ENCODE measurements around the gene HSPB3. TPM values are rescaled to one million over a fixed set of nuclear protein-coding genes. Genes with fewer than 3 reads are reported as not detected.
"Not testable (repeated sequence)": the region's sequence is repeated elsewhere in the genome, so short reads cannot be mapped to it uniquely, and the experiment has no call there.

HSPB3 gene, protein sequence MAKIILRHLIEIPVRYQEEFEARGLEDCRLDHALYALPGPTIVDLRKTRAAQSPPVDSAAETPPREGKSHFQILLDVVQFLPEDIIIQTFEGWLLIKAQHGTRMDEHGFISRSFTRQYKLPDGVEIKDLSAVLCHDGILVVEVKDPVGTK
- total RNA-seq (not detected), polyA plus RNA-seq (not detected), total RNA-seq (not detected)

DNA sequence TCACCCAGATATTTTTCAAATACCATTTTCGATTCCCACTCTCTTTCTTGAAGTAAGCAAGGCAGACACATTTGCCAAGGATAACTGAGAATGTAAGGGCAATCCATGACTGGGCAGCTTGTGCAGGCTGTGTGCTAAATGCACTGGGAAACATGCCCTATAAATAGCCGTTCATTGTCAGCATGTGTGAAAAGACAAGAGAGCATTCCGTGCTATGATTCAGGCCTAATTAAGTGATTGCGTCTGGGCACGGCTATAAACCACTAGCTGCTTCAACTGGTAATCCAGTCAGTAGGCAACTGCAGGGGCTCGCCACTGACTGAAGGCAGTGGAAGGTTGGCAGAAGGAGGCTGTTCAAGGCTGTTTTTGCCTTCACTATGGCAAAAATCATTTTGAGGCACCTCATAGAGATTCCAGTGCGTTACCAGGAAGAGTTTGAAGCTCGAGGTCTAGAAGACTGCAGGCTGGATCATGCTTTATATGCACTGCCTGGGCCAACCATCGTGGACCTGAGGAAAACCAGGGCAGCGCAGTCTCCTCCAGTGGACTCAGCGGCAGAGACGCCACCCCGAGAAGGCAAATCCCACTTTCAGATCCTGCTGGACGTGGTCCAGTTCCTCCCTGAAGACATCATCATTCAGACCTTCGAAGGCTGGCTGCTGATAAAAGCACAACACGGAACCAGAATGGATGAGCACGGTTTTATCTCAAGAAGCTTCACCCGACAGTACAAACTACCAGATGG is at the start of gene HSPB3:
HSPB3 (plus strand) TSS at position 287 of the 745 bp plus-strand sequence; CDS start at position 378, 91 bp downstream.
- H3K4me1 ChIP-seq (ENCODE audit: control insufficient read depth in 2 of 2, insufficient read depth in 2 of 2, low read length in 2 of 2) = no peaks in the 10 kb centered on the region
- Mint-ChIP-seq H3K9me3 (peaks cover 0 to 12% (median 5%) of the 10 kb centered on the region in 11 donors), H3K27ac (no peak within 1 kb of the TSS), H3K4me1 (no peaks in the 10 kb centered on the region), H3K27me3 (peaks cover 3 to 30% (median 13%) of the 10 kb centered on the region in 5 donors), H3K36me3 (peaks cover 0 to 7% (median 2%) of the 10 kb centered on the region in 5 donors), H3K4me3 (no peak within 1 kb of the TSS)
- ChIA-PET CTCF (no interaction called here), POLR2A (interaction anchor here (0.7 to 1.6 kb wide), 2 partner anchors 9 to 17 kb away, joined by 3 to 4 read pairs; no protein-coding TSS in a partner anchor)
- no peak for DNase-seq
- no peaks in the 10 kb centered on the region for H3K36me3 ChIP-seq (ENCODE audit: control insufficient read depth in 2 of 3, insufficient read depth in 3 of 3, low read length in 3 of 3)
- no peaks in the 10 kb centered on the region for H3K27me3 ChIP-seq (ENCODE audit: control insufficient read depth in 2 of 2, insufficient read depth in 2 of 2, low read length in 2 of 2)
- no peaks in the 10 kb centered on the region for H3K9me3 ChIP-seq (ENCODE audit: control insufficient read depth in 2 of 3, low read length in 3 of 3)
- no peak within 1 kb of the TSS for H3K27ac ChIP-seq (ENCODE audit: low read depth, low read length)
- intact Hi-C loops (cut with micrococcal nuclease) = no loop called here
- no peak for ATAC-seq
- H3K4me3 ChIP-seq (ENCODE audit: low read length) = no peak within 1 kb of the TSS

DNA sequence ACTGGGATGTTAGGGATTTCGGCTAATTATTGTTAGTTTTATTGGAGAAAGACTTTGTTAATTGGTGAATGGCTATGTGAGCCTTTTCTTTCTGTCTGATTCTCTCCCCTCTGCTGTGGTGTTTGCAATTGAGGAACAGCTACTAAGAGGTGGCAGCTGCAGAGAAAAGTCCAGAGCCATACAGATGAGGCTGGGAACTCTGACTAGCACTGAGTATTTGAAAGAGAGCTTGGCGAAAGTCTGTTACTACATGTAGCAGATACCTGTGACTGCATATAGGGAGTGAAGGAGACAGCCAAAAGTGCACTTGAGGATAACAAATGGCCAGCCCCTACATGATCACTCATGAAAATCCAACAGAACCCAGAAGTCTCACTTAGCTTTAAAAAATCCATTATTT is 44.3 kb upstream of the HSPB3 start:
- ChIA-PET CTCF (interaction anchor here (0.9 to 2.1 kb wide), 2 partner anchors 9 to 11 kb away, joined by 3 to 9 read pairs; no protein-coding TSS in a partner anchor), POLR2A (interaction anchor here (0.7 kb wide), 1 partner anchor 1227 kb away, joined by 3 read pairs; no protein-coding TSS in a partner anchor)
- Histone ChIP-seq H3K9me3 (ENCODE audit: control insufficient read depth in 2 of 3, low read length in 3 of 3) (no peaks in the 10 kb centered on the region), H3K4me1 (ENCODE audit: control insufficient read depth in 2 of 2, insufficient read depth in 2 of 2, low read length in 2 of 2) (no peaks in the 10 kb centered on the region), H3K4me3 (ENCODE audit: low read length) (no peak overlapping the region), H3K27me3 (ENCODE audit: control insufficient read depth in 2 of 2, insufficient read depth in 2 of 2, low read length in 2 of 2) (no peaks in the 10 kb centered on the region), H3K27ac (ENCODE audit: low read depth, low read length) (no peak overlapping the region), H3K36me3 (ENCODE audit: control insufficient read depth in 2 of 3, insufficient read depth in 3 of 3, low read length in 3 of 3) (no peaks in the 10 kb centered on the region)
- H3K4me3 Mint-ChIP-seq = no peak overlapping the region
- peaks cover 0 to 1% (median 0%) of the 10 kb centered on the region in 7 donors for H3K4me1 Mint-ChIP-seq
- H3K36me3 Mint-ChIP-seq = no peaks in the 10 kb centered on the region
- intact Hi-C loops (cut with micrococcal nuclease) = no loop called here
- DNase-seq = no peak
- ATAC-seq = no peak
- no peak overlapping the region for H3K27ac Mint-ChIP-seq
- no peaks in the 10 kb centered on the region for H3K9me3 Mint-ChIP-seq
- peaks cover 0 to 26% (median 6%) of the 10 kb centered on the region in 5 donors for H3K27me3 Mint-ChIP-seq

DNA sequence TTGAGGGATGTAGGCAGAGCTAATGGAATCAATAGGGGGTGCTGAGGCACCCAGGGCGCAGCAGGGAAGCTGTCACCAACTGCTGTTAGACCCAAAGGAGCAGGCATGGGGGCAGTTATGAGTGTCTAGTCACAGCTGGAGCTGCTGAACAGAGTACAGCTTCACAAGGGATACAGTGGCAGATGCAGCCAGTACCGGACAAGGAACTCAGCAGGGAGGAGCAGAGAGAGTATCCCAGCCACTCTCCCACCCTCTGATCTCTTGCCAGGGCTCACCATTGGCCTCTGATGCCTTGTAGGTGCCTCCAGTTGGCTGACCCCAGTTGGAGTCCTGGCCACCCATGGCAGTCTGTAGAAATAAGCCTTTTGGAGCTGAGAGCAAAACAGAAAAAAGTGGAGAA is 42.6 kb upstream of the HSPB3 start:
- Mint-ChIP-seq H3K27ac (peak overlapping the region in 1 of 9 donors; percentile 66), H3K4me1 (peaks cover 0 to 1% (median 0%) of the 10 kb centered on the region in 7 donors), H3K36me3 (no peaks in the 10 kb centered on the region), H3K9me3 (no peaks in the 10 kb centered on the region), H3K27me3 (peaks cover 0 to 30% (median 6%) of the 10 kb centered on the region in 5 donors), H3K4me3 (no peak overlapping the region)
- POLR2A ChIA-PET = no interaction called here
- H3K27ac ChIP-seq (ENCODE audit: low read depth, low read length) = no peak overlapping the region
- CTCF ChIA-PET = interaction anchor here (0.7 to 1.5 kb wide), 4 partner anchors 9 to 585 kb away, joined by 3 to 6 read pairs (median 4); no protein-coding TSS in a partner anchor
- H3K4me1 ChIP-seq (ENCODE audit: control insufficient read depth in 2 of 2, insufficient read depth in 2 of 2, low read length in 2 of 2) = no peaks in the 10 kb centered on the region
- ATAC-seq (no peak), DNase-seq (no peak)
- no peaks in the 10 kb centered on the region for H3K36me3 ChIP-seq (ENCODE audit: control insufficient read depth in 2 of 3, insufficient read depth in 3 of 3, low read length in 3 of 3)
- no peak overlapping the region for H3K4me3 ChIP-seq (ENCODE audit: low read length)
- H3K9me3 ChIP-seq (ENCODE audit: control insufficient read depth in 2 of 3, low read length in 3 of 3) = no peaks in the 10 kb centered on the region
- intact Hi-C loops (cut with micrococcal nuclease) = no loop called here
- no peaks in the 10 kb centered on the region for H3K27me3 ChIP-seq (ENCODE audit: control insufficient read depth in 2 of 2, insufficient read depth in 2 of 2, low read length in 2 of 2)

DNA sequence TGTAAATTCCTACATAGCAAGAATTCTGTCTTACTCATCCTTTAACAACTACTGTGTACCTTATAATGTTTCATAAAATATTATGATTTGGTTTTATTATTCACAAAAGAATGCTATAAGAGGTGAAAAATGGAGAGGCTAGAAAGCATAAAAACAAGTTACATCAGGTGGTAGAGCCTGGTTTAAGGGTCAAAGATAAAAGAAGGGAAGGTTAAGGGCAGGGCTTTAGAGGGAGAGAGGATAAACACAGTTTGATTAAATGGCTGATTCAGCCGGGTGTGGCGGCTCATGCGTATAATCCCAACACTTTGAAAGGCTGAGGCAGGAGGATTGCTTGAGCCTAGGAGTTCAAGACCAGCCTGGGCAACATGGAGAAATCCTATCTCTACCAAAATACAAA is 40.4 kb upstream of the HSPB3 start:
- Histone ChIP-seq H3K9me3 (ENCODE audit: control insufficient read depth in 2 of 3, low read length in 3 of 3) (no peaks in the 10 kb centered on the region), H3K4me3 (ENCODE audit: low read length) (no peak overlapping the region), H3K36me3 (ENCODE audit: control insufficient read depth in 2 of 3, insufficient read depth in 3 of 3, low read length in 3 of 3) (no peaks in the 10 kb centered on the region), H3K27me3 (ENCODE audit: control insufficient read depth in 2 of 2, insufficient read depth in 2 of 2, low read length in 2 of 2) (no peaks in the 10 kb centered on the region), H3K4me1 (ENCODE audit: control insufficient read depth in 2 of 2, insufficient read depth in 2 of 2, low read length in 2 of 2) (no peaks in the 10 kb centered on the region), H3K27ac (ENCODE audit: low read depth, low read length) (no peak overlapping the region)
- no peak for DNase-seq
- Mint-ChIP-seq H3K9me3 (no peaks in the 10 kb centered on the region), H3K36me3 (no peaks in the 10 kb centered on the region), H3K27me3 (peaks cover 4 to 33% (median 12%) of the 10 kb centered on the region in 5 donors), H3K4me3 (no peak overlapping the region), H3K4me1 (peaks cover 0 to 1% (median 0%) of the 10 kb centered on the region in 7 donors), H3K27ac (no peak overlapping the region)
- ChIA-PET CTCF (no interaction called here), POLR2A (no interaction called here)
- intact Hi-C loops (cut with micrococcal nuclease) = loop anchor here (5.0 kb wide), 2 partner anchors 103 to 1468 kb away; partner anchors contain the start of gene ARL15 (in 1 of the 2)
- ATAC-seq = no peak

DNA sequence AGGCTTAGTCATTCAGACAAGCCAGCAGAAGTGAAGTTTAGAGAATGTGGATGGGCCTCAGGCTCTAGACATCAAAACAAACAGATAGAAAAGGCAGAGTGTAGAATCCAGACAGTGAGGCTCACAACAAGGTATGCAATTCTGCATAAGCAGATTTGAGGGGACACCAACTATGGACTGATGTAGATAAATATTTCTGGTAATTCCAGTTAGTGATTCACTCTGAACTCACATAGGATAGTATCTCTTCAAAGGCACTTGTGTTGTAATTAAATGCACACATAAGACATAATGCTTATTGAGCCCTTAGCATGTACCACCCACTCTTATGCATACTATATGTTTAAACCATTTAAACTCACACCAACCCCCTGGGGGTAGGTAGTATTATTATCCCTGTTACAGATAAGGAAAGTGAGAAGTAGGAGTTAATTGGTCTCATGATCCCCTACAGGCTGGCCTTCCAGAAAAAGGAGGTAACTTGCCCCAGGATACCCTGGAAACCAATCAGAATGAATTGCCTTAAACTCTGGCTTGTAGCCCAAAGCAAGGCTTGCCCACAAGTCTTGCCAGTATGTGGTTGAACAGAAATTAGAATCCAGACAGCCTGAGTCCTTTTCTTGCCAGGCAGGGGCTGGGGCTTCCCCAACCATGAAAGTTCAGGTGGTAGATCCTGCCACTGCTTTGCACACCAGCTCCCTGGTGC is 39.5 kb upstream of the HSPB3 start:
- Histone ChIP-seq H3K27ac (ENCODE audit: low read depth, low read length) (no peak overlapping the region), H3K36me3 (ENCODE audit: control insufficient read depth in 2 of 3, insufficient read depth in 3 of 3, low read length in 3 of 3) (no peaks in the 10 kb centered on the region), H3K27me3 (ENCODE audit: control insufficient read depth in 2 of 2, insufficient read depth in 2 of 2, low read length in 2 of 2) (no peaks in the 10 kb centered on the region), H3K9me3 (ENCODE audit: control insufficient read depth in 2 of 3, low read length in 3 of 3) (no peaks in the 10 kb centered on the region), H3K4me3 (ENCODE audit: low read length) (no peak overlapping the region), H3K4me1 (ENCODE audit: control insufficient read depth in 2 of 2, insufficient read depth in 2 of 2, low read length in 2 of 2) (no peaks in the 10 kb centered on the region)
- CTCF ChIA-PET = no interaction called here
- Mint-ChIP-seq H3K9me3 (no peaks in the 10 kb centered on the region), H3K36me3 (no peaks in the 10 kb centered on the region), H3K4me1 (peaks cover 0 to 1% (median 0%) of the 10 kb centered on the region in 7 donors), H3K27me3 (peaks cover 4 to 32% (median 10%) of the 10 kb centered on the region in 5 donors), H3K27ac (no peak overlapping the region), H3K4me3 (no peak overlapping the region)
- POLR2A ChIA-PET = no interaction called here
- no peak for DNase-seq
- no peak for ATAC-seq
- intact Hi-C loops (cut with micrococcal nuclease) = loop anchor here (2.0 to 5.0 kb wide), 3 partner anchors 104 to 1469 kb away; partner anchors contain the start of gene ARL15 (in 1 of the 2)

DNA sequence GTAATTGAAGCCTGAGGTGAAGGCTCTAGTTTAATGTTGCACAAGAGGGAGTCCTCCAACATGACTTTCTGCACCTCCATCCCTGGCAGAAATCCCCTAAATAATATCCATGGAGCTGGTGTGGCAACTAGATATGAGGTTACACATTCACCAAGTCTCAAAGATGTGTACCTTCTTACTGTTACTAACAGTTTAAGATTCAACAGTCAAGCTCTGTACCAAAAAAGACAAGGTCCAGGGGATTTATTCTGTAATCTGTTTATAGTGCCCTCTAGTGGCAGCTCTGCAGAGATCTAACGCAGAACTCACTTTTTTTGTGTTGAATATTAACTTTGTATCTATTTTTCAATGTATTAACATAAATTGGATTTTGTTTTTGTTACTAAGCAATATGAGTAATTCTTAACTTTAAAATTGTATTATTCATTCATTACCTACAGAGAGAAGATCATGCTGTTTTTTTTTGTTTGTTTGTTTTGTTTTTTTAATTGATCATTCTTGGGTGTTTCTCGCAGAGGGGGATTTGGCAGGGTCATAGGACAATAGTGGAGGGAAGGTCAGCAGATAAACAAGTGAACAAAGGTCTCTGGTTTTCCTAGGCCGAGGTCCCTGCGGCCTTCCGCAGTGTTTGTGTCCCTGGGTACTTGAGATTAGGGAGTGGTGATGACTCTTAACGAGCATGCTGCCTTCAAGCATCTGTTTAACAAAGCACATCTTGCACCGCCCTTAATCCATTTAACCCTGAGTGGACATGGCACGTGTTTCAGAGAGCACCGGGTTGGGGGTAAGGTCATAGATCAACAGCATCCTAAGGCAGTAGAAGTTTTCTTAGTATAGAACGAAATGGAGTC is 35.7 kb upstream of the HSPB3 start:
- ATAC-seq (peak; percentile 68), DNase-seq (peak in 7 of 9 donors; percentile 10 to 57 (median 49))
- CTCF ChIA-PET = interaction anchor here (0.6 to 1.9 kb wide), 15 partner anchors 9 to 813 kb away, joined by 3 to 23 read pairs (median 3); no protein-coding TSS in a partner anchor
- not testable (repeated sequence) for H3K9me3 Mint-ChIP-seq; H3K4me3 Mint-ChIP-seq; H3K27ac Mint-ChIP-seq; H3K4me3 ChIP-seq (ENCODE audit: low read length); H3K27me3 ChIP-seq (ENCODE audit: control insufficient read depth in 2 of 2, insufficient read depth in 2 of 2, low read length in 2 of 2); H3K9me3 ChIP-seq (ENCODE audit: control insufficient read depth in 2 of 3, low read length in 3 of 3); H3K36me3 ChIP-seq (ENCODE audit: control insufficient read depth in 2 of 3, insufficient read depth in 3 of 3, low read length in 3 of 3); H3K27ac ChIP-seq (ENCODE audit: low read depth, low read length); H3K4me1 Mint-ChIP-seq; H3K36me3 Mint-ChIP-seq; H3K4me1 ChIP-seq (ENCODE audit: control insufficient read depth in 2 of 2, insufficient read depth in 2 of 2, low read length in 2 of 2)
- intact Hi-C loops (cut with micrococcal nuclease) = loop anchor here (1.0 to 5.0 kb wide), 7 partner anchors 68 to 1472 kb away; partner anchors contain the start of gene ARL15 (in 1 of the 2)
- POLR2A ChIA-PET = interaction anchor here (0.9 kb wide), 1 partner anchor 108 kb away, joined by 5 read pairs; no protein-coding TSS in a partner anchor
- peaks cover 4 to 21% (median 10%) of the 10 kb centered on the region in 5 donors for H3K27me3 Mint-ChIP-seq

Data from naive thymus-derived CD4-positive, alpha-beta T cell (primary cell).